ENCODE results near the gene KCNV2. TPM values are rescaled to one million over a fixed set of nuclear protein-coding genes. Genes with fewer than 3 reads are reported as not detected.

The KCNV2 gene
- polyA plus RNA-seq (2012; ENCODE audit: missing spikeins), result 0.30 TPM

DNA sequence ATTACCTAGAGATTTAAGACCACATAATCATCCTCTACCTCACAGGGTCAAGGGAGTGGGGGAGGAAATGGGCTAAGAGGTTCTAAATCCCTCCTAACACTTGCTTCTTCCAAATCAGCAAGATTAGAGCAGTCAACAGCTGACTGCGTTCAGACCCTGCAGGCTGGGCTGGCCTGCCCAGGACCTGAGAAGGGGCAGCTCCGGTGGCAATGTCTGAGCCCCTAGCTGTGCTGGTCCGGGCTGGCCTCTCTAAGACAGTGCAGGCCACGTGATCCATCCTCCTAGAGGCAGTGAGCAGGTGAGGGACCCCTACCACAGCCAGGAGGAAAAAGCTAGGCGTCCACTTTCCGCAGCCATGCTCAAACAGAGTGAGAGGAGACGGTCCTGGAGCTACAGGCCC, at the start of gene KCNV2:
Gene KCNV2, plus strand, starts transcription at position 126 of the 400 bp plus-strand sequence. Its CDS starts 230 bp downstream, at position 356.
- TF ChIP-seq POLR2AphosphoS5 (IDR thresholded peaks at IDR 0.05; ENCODE audit: low read depth, low read length) (no peak), TAF1 (IDR thresholded peaks at IDR 0.05; ENCODE audit: borderline replicate concordance, low read depth, low read length) (no peak), POLR2A (IDR thresholded peaks at IDR 0.05; ENCODE audit: low read depth, low read length) (no peak)
- DNase-seq (ENCODE audit: insufficient read length), result no peak
- no peak for FAIRE-seq

DNA sequence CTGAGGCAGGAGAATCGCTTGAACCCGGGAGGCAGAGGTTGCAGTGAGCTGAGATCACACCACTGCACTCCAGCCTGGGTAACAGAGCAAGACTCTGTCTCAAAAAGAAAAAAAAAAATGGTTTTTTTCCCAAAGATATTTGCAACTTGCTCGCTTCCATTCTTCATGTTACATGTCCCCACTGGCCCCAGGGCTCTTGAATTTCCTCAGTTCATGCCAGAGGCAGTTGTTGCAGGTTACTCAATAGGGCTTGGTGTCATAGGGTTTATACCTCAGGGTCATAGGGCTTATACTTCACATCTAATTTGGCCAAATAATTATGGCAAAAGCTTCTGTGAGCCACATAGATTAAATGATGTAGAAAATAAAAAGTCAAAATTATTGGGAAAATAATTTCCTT, 44.1 kb upstream of the KCNV2 start:
- DNase-seq (ENCODE audit: insufficient read length), result no peak
- FAIRE-seq, result no peak
- TF ChIP-seq TAF1 (IDR thresholded peaks at IDR 0.05; ENCODE audit: borderline replicate concordance, low read depth, low read length) (no peak), POLR2AphosphoS5 (IDR thresholded peaks at IDR 0.05; ENCODE audit: low read depth, low read length) (no peak), POLR2A (IDR thresholded peaks at IDR 0.05; ENCODE audit: low read depth, low read length) (no peak)

DNA sequence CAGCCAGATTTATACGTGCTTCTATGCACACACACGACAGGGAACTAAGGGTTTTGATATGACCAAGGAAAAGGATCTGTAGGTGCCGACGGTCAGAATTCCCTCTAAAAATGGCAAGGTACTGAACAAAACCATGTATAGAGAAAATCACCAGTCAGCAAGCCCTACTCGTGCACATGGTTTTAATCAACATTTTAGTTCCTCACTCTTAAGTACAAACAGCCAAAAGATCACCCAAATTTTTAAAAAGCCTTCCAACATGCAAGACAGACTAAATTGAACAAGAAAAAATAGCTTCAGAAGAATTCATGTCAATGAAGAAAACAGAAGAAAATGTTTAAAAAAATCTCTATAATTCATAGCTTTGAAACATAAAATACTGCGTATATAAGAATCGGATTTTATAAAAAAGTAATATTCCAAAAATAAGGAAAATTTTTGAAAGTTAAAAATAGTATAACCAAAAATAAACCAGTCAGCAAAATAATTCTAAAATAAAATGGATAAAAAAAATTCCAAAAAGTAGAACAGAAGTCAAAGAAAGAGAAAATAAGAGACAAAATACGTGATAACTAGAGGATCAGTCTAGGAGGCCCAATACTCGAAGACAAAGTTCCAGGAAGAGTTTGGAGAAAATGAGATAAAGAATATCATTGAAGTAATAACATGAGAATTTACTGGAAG, 43.0 kb upstream of the KCNV2 start:
- DNase-seq (ENCODE audit: insufficient read length) (no peak), FAIRE-seq (no peak)
- TF ChIP-seq TAF1 (IDR thresholded peaks at IDR 0.05; ENCODE audit: borderline replicate concordance, low read depth, low read length), result no peak
- no peak for TF ChIP-seq POLR2AphosphoS5 (IDR thresholded peaks at IDR 0.05; ENCODE audit: low read depth, low read length)
- TF ChIP-seq POLR2A (IDR thresholded peaks at IDR 0.05; ENCODE audit: low read depth, low read length), result no peak

DNA sequence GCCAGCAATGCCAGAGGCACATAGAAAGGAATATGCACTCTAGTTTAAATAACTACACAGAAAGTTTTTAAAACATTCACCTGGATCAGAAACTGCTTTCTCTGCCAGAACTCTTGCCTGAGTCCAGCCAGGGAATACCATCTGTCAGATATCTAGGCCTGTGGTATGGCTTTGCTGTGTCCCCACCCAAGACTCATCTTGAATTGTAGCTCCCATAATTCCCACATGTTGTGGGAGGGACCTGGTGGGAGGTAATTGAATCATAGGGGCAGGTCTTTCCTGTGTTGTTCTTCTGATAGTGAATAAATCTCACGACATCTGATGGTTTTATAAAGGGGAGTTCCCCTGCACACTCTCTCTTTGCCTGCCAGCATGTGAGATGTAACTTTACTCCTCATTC, 41.5 kb upstream of the KCNV2 start:
- TF ChIP-seq TAF1 (IDR thresholded peaks at IDR 0.05; ENCODE audit: borderline replicate concordance, low read depth, low read length), result no peak
- no peak for TF ChIP-seq POLR2A (IDR thresholded peaks at IDR 0.05; ENCODE audit: low read depth, low read length)
- DNase-seq (ENCODE audit: insufficient read length) (no peak), FAIRE-seq (no peak)

DNA sequence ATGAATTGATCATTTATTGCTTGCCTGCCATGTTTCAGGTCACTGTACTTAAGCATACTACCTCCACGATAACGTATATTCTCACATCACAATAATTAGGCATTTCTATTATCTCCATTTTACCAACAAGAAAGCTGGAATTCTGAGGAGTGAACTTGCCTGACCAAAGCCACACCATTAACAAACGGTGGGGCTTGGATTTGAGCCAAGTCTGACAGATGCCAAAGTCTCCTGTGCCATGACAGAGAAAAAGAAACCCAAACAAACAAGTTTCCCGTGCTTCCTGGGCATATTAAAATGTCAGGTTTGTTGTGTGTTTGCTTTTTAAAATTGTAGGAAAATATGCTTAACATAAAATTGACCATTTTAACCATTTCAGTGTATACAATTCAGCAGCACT, 40.8 kb upstream of the KCNV2 start:
- TF ChIP-seq POLR2A (IDR thresholded peaks at IDR 0.05; ENCODE audit: low read depth, low read length), result no peak
- TF ChIP-seq TAF1 (IDR thresholded peaks at IDR 0.05; ENCODE audit: borderline replicate concordance, low read depth, low read length), result no peak
- TF ChIP-seq POLR2AphosphoS5 (IDR thresholded peaks at IDR 0.05; ENCODE audit: low read depth, low read length), result no peak
- no peak for FAIRE-seq
- no peak for DNase-seq (ENCODE audit: insufficient read length)

DNA sequence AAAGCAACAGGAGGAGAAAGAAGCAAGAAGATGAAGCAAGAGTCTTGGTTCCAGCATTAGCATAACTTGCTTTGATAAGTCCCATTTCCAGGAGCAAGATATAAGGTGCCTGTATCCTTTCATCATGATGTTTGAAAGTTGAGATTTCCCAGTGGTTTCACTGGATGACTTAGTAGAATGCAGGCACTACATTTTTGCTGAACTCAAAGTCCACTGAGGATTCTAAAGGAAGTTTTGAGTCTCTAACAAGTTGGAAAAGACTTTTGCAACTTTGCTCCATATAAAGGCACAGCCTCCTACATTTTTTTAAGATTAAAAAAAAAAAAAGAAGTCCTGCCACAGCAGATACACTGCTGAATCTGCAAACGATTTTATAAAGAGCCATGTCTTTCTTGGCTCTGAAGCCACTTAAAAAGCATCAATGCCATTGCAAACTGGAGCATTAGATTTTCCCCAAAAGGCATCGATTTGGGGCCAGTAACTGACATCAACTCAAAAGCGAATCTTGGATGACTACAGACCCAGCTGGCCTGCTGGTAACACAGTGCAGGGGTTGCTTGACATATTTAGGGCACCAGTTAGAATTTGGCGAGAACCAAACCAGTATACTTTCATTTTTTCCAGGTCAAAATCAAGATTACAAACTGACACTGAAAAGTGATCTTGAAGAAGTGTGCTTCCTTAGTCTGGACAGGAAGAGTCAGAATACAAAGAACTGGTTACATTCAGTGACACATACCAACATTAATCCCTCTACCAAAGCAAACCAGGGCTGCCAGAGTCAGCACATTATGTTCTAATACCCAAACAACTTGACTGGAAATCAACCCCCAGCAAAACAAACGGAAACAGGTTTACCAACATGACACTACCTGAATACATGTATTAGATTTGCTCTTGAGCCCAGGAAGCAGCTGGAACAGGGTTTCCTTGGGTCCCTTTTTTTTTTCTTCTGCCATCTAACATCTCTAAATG, 39.1 kb upstream of the KCNV2 start:
- DNase-seq (ENCODE audit: insufficient read length) (no peak), FAIRE-seq (no peak)
- TF ChIP-seq TAF1 (IDR thresholded peaks at IDR 0.05; ENCODE audit: borderline replicate concordance, low read depth, low read length) (no peak), POLR2AphosphoS5 (IDR thresholded peaks at IDR 0.05; ENCODE audit: low read depth, low read length) (no peak), POLR2A (IDR thresholded peaks at IDR 0.05; ENCODE audit: low read depth, low read length) (no peak)

DNA sequence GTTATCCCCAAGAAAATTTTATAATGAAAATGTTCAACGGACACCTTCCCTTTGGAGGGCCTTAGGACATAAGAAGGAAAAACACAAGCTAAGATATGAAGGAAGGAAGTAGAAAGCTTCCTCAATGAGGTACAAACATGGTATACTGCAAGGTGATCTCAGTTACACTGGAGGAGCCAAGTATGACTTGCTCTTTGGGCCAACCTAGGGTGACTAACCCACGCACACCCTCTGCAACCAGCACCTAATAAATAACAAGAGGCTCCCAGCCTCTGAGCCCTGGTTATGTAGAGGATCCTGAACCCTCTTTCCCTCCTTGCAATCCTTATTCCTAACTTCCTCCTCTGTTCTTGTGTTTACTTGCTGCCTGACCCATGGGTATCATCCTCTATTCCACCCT, 38.3 kb upstream of the KCNV2 start:
- TF ChIP-seq TAF1 (IDR thresholded peaks at IDR 0.05; ENCODE audit: borderline replicate concordance, low read depth, low read length) (no peak), POLR2A (IDR thresholded peaks at IDR 0.05; ENCODE audit: low read depth, low read length) (no peak), POLR2AphosphoS5 (IDR thresholded peaks at IDR 0.05; ENCODE audit: low read depth, low read length) (no peak)
- FAIRE-seq, result no peak
- no peak for DNase-seq (ENCODE audit: insufficient read length)

DNA sequence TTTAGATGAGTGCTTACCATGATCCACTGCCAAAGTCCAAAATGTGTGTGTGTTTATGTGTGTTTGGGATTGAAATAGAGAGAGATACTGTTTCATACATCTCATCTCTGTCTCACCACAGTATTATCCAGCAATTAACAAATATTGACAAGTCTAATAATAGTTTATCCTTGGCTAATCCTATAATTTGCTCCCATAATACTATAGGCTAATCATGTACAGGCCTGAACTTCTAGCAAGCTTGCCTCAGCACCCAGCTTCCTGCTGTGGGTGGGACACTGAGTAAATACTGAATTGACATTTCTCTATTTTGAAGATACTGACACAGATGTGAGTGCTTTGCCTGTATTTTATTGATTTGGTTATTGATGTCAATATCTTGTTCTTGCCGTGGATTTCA, 35.3 kb upstream of the KCNV2 start:
- TF ChIP-seq POLR2A (IDR thresholded peaks at IDR 0.05; ENCODE audit: low read depth, low read length), result no peak
- no peak for TF ChIP-seq TAF1 (IDR thresholded peaks at IDR 0.05; ENCODE audit: borderline replicate concordance, low read depth, low read length)
- no peak for TF ChIP-seq POLR2AphosphoS5 (IDR thresholded peaks at IDR 0.05; ENCODE audit: low read depth, low read length)
- DNase-seq (ENCODE audit: insufficient read length) (no peak), FAIRE-seq (no peak)

DNA sequence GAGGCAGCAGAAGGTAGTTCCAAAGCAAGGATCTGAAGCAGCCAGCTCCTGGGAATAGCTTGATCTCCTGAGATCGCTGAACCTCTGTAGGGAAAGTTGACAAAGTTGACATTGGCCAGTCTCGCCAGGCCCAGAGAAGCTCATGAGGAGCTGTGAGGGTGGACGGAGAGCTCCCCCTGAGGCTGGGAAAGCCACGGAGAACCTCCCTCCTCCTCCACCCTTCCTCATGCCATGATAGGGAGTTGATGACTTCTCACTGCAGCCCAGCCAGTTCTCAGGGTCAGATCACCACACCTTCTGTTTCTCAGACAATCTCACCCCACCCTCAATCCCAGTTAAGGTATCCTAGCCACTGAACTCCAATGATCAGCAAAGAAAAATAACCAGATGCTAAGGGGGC, 30.4 kb upstream of the KCNV2 start:
- FAIRE-seq, result no peak
- DNase-seq (ENCODE audit: insufficient read length), result no peak
- no peak for TF ChIP-seq POLR2AphosphoS5 (IDR thresholded peaks at IDR 0.05; ENCODE audit: low read depth, low read length)

DNA sequence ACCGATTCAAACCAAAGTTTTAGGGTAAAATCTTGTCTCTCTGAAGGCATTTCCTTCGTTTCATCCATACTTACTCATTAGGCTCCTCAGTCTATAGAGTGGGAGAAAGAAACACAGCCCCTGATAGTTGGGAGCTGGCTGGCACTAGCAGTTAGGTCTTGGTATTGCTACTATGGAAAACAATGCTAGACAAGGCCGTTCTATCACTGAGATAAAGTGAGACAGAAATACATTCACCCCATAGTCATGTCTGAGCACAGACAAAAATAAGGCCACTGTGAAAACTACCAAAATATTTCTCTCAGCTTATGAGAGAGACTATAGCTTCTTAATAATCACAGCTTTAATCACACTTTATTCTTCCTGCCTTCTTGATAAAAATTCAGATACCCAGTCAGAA, 28.7 kb upstream of the KCNV2 start:
- DNase-seq (ENCODE audit: insufficient read length) (no peak), FAIRE-seq (no peak)
- TF ChIP-seq POLR2A (IDR thresholded peaks at IDR 0.05; ENCODE audit: low read depth, low read length), result no peak
- no peak for TF ChIP-seq TAF1 (IDR thresholded peaks at IDR 0.05; ENCODE audit: borderline replicate concordance, low read depth, low read length)
- no peak for TF ChIP-seq POLR2AphosphoS5 (IDR thresholded peaks at IDR 0.05; ENCODE audit: low read depth, low read length)

DNA sequence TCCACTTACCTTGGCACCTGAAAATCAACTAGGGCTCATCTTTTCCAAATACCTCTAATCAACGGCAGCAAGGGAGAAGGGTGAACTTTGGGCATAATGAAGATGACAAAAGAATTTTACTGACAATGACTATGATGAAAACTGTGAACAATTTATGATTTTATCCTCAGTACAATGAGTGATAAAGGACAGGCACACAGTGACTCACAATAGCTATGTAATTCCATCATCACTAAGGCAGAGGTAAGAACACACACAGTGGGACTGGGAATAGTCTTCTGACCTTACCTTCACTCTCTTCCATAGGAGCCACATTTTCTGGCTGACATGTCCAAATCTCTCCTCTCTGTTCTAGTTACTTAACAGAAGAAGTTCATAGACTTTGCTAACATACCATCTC, 26.1 kb upstream of the KCNV2 start:
- no peak for FAIRE-seq
- no peak for TF ChIP-seq TAF1 (IDR thresholded peaks at IDR 0.05; ENCODE audit: borderline replicate concordance, low read depth, low read length)
- no peak for TF ChIP-seq POLR2A (IDR thresholded peaks at IDR 0.05; ENCODE audit: low read depth, low read length)
- no peak for TF ChIP-seq POLR2AphosphoS5 (IDR thresholded peaks at IDR 0.05; ENCODE audit: low read depth, low read length)

DNA sequence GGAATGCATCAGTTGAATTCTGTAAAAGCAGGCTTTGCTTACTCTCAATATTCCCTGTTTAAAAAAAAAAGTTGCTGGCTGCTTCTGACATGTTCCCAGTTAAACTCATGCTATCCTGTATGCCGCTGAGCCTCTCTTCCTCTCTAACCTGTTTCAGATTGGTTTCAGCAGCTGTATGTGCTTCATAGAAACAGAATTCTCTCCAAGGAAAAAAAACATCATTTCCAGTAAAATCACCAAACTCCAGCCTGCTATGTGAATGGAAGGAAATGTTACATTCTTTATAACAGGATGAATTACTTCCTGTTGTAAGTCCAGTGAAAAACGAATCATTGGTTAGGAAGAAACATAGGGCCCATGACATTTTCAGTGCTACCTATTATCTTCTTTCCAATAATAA, 25.7 kb upstream of the KCNV2 start:
- FAIRE-seq, result no peak
- TF ChIP-seq TAF1 (IDR thresholded peaks at IDR 0.05; ENCODE audit: borderline replicate concordance, low read depth, low read length) (no peak), POLR2AphosphoS5 (IDR thresholded peaks at IDR 0.05; ENCODE audit: low read depth, low read length) (no peak), POLR2A (IDR thresholded peaks at IDR 0.05; ENCODE audit: low read depth, low read length) (no peak)
- DNase-seq (ENCODE audit: insufficient read length), result no peak

More for the DNA sequence above, 26.1 kb upstream of the KCNV2 start:
- no peak for DNase-seq (ENCODE audit: insufficient read length)
